Loucy (cell line): ENCODE results near the gene PRR5L.

Experiments
- H2AFZ ChIP-seq: fragments of 200-600 bp; sonication (generic); 2 replicates; pipeline ENCODE4 v1.6.0; 2016; ENCODE audit warnings: antibody characterized with exemption, mild to moderate bottlenecking, low read length, moderate library complexity
- H3F3A ChIP-seq: fragments of 200-600 bp; 2 replicates; pipeline ENCODE4 v1.6.0; 2016; ENCODE audit warnings: antibody characterized with exemption, low read depth, mild to moderate bottlenecking
- H3K27me3 ChIP-seq: fragments of 200-600 bp; sonication (generic); 2 replicates; pipeline ENCODE4 v1.6.1; 2014; ENCODE audit warnings: low read length, mild to moderate bottlenecking; ENCODE audit not compliant: insufficient read depth, poor library complexity, severe bottlenecking
- H3K36me3 ChIP-seq: fragments of 200-600 bp; sonication (generic); 2 replicates; pipeline ENCODE4 v1.6.1; 2016; ENCODE audit warnings: low read length; ENCODE audit not compliant: insufficient read depth
- H3K4me1 ChIP-seq: fragments of 200-600 bp; sonication (generic); 2 replicates; pipeline ENCODE4 v1.5.1; 2014; ENCODE audit warnings: low read length, mild to moderate bottlenecking; ENCODE audit not compliant: insufficient read depth, poor library complexity, severe bottlenecking
- H3K4me2 ChIP-seq: fragments of 200-600 bp; sonication (generic); 2 replicates; pipeline ENCODE4 v1.6.0; 2014; ENCODE audit warnings: antibody characterized with exemption, low read length, low read depth, mild to moderate bottlenecking; ENCODE audit not compliant: poor library complexity, severe bottlenecking
- H3K4me3 ChIP-seq: fragments of 200-600 bp; sonication (generic); 2 replicates; pipeline ENCODE4 v1.5.1; 2014; ENCODE audit warnings: low read length, mild to moderate bottlenecking, mixed read lengths; ENCODE audit not compliant: poor library complexity, severe bottlenecking
- H3K79me2 ChIP-seq: fragments of 200-600 bp; sonication (generic); 2 replicates; pipeline ENCODE4 v1.6.1; 2014; ENCODE audit warnings: low read length; ENCODE audit not compliant: insufficient read depth
- H3K9ac ChIP-seq: fragments of 200-600 bp; sonication (generic); 2 replicates; pipeline ENCODE4 v1.6.0; 2014; ENCODE audit warnings: mild to moderate bottlenecking, low read depth, low read length, moderate library complexity; ENCODE audit not compliant: poor library complexity, severe bottlenecking
- H3K9me2 ChIP-seq: fragments of 200-600 bp; sonication (generic); replicated peaks from 2 replicates; pipeline ENCODE4 v1.6.1; 2016; ENCODE audit warnings: low read depth, low read length, mixed read lengths
- H3K9me3 ChIP-seq: fragments of 200-600 bp; sonication (generic); 2 replicates; pipeline ENCODE4 v1.6.1; 2014; ENCODE audit warnings: mild to moderate bottlenecking, antibody characterized with exemption, low read length, low read depth; ENCODE audit not compliant: insufficient read depth
- H4K20me1 ChIP-seq: fragments of 200-600 bp; sonication (generic); 2 replicates; pipeline ENCODE4 v1.6.0; 2014; ENCODE audit warnings: antibody characterized with exemption, low read length, mild to moderate bottlenecking; ENCODE audit not compliant: insufficient read depth, poor library complexity, severe bottlenecking
- CTCF ChIP-seq: fragments of 200-600 bp; sonication (generic); conservative IDR thresholded peaks from 2 replicates; pipeline ENCODE4 v1.5.1; 2014; ENCODE audit warnings: mild to moderate bottlenecking, antibody characterized with exemption, low read length
- EZH2phosphoT487 ChIP-seq: fragments of 200-600 bp; IDR thresholded peaks from 2 replicates; pipeline ENCODE4 v1.6.1; 2018; ENCODE audit warnings: antibody characterized with exemption, mild to moderate bottlenecking, moderate library complexity, borderline replicate concordance

The PRR5L gene

GRCh38 chr11:36340897-36341296 lies 44.8 kb downstream of the PRR5L start:
- H3K4me2 ChIP-seq, result peak overlapping the region; percentile 37
- TF ChIP-seq EZH2phosphoT487, result no peak
- TF ChIP-seq CTCF, result no peak
- no peaks in the 10 kb centered on the region for H3K9me3 ChIP-seq

GRCh38 chr11:36341915-36342314 lies 45.8 kb downstream of the PRR5L start:
- no peaks in the 10 kb centered on the region for H3K9me2 ChIP-seq
- H3K4me3 ChIP-seq, result no peak overlapping the region
- H3K9me3 ChIP-seq, result no peaks in the 10 kb centered on the region
- no peak for TF ChIP-seq CTCF
- TF ChIP-seq EZH2phosphoT487, result no peak
- H3K79me2 ChIP-seq, result no peaks in the 10 kb centered on the region
- H3K9ac ChIP-seq, result no peak overlapping the region
- H2AFZ ChIP-seq, result no peak overlapping the region
- peaks cover 19% of the 10 kb centered on the region for H3K4me1 ChIP-seq
- H4K20me1 ChIP-seq, result no peaks in the 10 kb centered on the region
- H3K4me2 ChIP-seq, result no peak overlapping the region
- no peaks in the 10 kb centered on the region for H3K36me3 ChIP-seq
- no peaks in the 10 kb centered on the region for H3K27me3 ChIP-seq
- H3F3A ChIP-seq, result no peaks in the 10 kb centered on the region

More at GRCh38 chr11:36340897-36341296, 44.8 kb downstream of the PRR5L start:
- Histone ChIP-seq H3K4me1 (peaks cover 19% of the 10 kb centered on the region), H3K79me2 (no peaks in the 10 kb centered on the region), H3K36me3 (no peaks in the 10 kb centered on the region), H2AFZ (peak overlapping the region; percentile 56; the same call in 1 of the 2 replicates), H3K9me2 (no peaks in the 10 kb centered on the region), H3K27me3 (no peaks in the 10 kb centered on the region), H4K20me1 (no peaks in the 10 kb centered on the region), H3K9ac (no peak overlapping the region), H3F3A (no peaks in the 10 kb centered on the region), H3K4me3 (no peak overlapping the region)

GRCh38 chr11:36342327-36342726 lies 46.2 kb downstream of the PRR5L start:
- H3K79me2 ChIP-seq, result no peaks in the 10 kb centered on the region
- H3K9ac ChIP-seq, result no peak overlapping the region
- H3K9me3 ChIP-seq, result no peaks in the 10 kb centered on the region
- H4K20me1 ChIP-seq, result no peaks in the 10 kb centered on the region
- H3K27me3 ChIP-seq, result no peaks in the 10 kb centered on the region
- H3K4me3 ChIP-seq, result no peak overlapping the region
- TF ChIP-seq CTCF (no peak), EZH2phosphoT487 (no peak)
- no peak overlapping the region for H3K4me2 ChIP-seq
- H3K4me1 ChIP-seq, result peaks cover 19% of the 10 kb centered on the region
- no peaks in the 10 kb centered on the region for H3K36me3 ChIP-seq
- no peaks in the 10 kb centered on the region for H3F3A ChIP-seq
- no peak overlapping the region for H2AFZ ChIP-seq
- no peaks in the 10 kb centered on the region for H3K9me2 ChIP-seq
